Upper lobe of right lung (tissue), 1 donor: Measurements from ENCODE around the gene ILF3. TPM values are rescaled to one million over a fixed set of nuclear protein-coding genes. Genes with fewer than 3 reads are reported as not detected.

Experiments used
- ATAC-seq: fragments of 200-7000 bp; cut with Tn5 transposase; one replicate; pipeline ENCODE4 v1.9.1; 2020; ENCODE audit warnings: mild to moderate bottlenecking, moderate library complexity
- DNase-seq: peaks from one replicate; pipeline ENCODE4 v3.0.0-alpha.2; 2020
- H3K27ac ChIP-seq: fragments of 200-600 bp; one replicate; pipeline ENCODE4 v1.8.0; 2022
- H3K27me3 ChIP-seq: fragments of 200-600 bp; one replicate; pipeline ENCODE4 v1.8.0; 2022; ENCODE audit warnings: mild to moderate bottlenecking
- H3K36me3 ChIP-seq: fragments of 200-600 bp; one replicate; pipeline ENCODE4 v1.8.0; 2022
- H3K4me1 ChIP-seq: fragments of 200-600 bp; one replicate; pipeline ENCODE4 v1.8.0; 2022
- H3K4me3 ChIP-seq: fragments of 200-600 bp; one replicate; pipeline ENCODE4 v1.8.0; 2022; ENCODE audit warnings: mild to moderate bottlenecking
- H3K9me3 ChIP-seq: fragments of 200-600 bp; one replicate; pipeline ENCODE4 v1.8.0; 2022
- CTCF ChIP-seq: fragments of 200-600 bp; IDR thresholded peaks from one replicate; pipeline ENCODE4 v1.8.0; 2022; ENCODE audit warnings: antibody characterized with exemption
- intact Hi-C: fragments of 100-400 bp; cut with DNase I; formaldehyde crosslinking; loops from one replicate; pipeline ENCODE4 v1.11.0; 2022
- total RNA-seq: library from RNA; stranded (reverse); fragmentation: NEBNext Ultra II Directional; extraction: Animal tissue kit (Norgen Biotek cat#: 25700); gene quantifications from one replicate; pipeline ENCODE4 v1.2.1, GENCODE V29; 2021
- donor health status: DM: no; HTN: yes; CAD: no; lungs with severe emphysema.

The ILF3 gene
- total RNA-seq, 1 donor from 2014 or later, result 182 TPM

GRCh38 chr19:10717356-10718204, 63.4 kb downstream of the ILF3 start, which contains the start of gene DNM2:
TSS of gene DNM2 (plus strand) at chr19:10718079. CDS start at chr19:10718243, 164 bp downstream.
- ATAC-seq (peak; percentile 94), DNase-seq (peak; percentile 99)
- Histone ChIP-seq H3K4me3 (peak within 1 kb of the TSS; percentile 96), H3K27me3 (no peaks in the 10 kb centered on the region), H3K27ac (peak within 1 kb of the TSS; percentile 96), H3K9me3 (no peaks in the 10 kb centered on the region), H3K4me1 (peaks cover 28% of the 10 kb centered on the region), H3K36me3 (peaks cover 5% of the 10 kb centered on the region)
- peak; percentile 86 for TF ChIP-seq CTCF
- intact Hi-C loops, result loop anchor here (10.0 kb wide), 1 partner anchor 57 kb away; no protein-coding TSS in a partner anchor

GRCh38 chr19:10718205-10719196, 64.4 kb downstream of the ILF3 start:
- no peak for TF ChIP-seq CTCF
- peak; percentile 82 for DNase-seq
- Histone ChIP-seq H3K36me3 (peaks cover 5% of the 10 kb centered on the region), H3K9me3 (no peaks in the 10 kb centered on the region), H3K27me3 (no peaks in the 10 kb centered on the region), H3K4me1 (peaks cover 28% of the 10 kb centered on the region), H3K4me3 (peak overlapping the region; percentile 96), H3K27ac (peak overlapping the region; percentile 96)
- peak; percentile 50 for ATAC-seq
- intact Hi-C loops, result loop anchor here (10.0 kb wide), 1 partner anchor 56 kb away; no protein-coding TSS in a partner anchor

GRCh38 chr19:10719466-10719961, 65.4 kb downstream of the ILF3 start:
- no peak for TF ChIP-seq CTCF
- H3K36me3 ChIP-seq, result peaks cover 5% of the 10 kb centered on the region
- H3K9me3 ChIP-seq, result no peaks in the 10 kb centered on the region
- DNase-seq (no peak), ATAC-seq (no peak)
- H3K4me1 ChIP-seq, result peaks cover 32% of the 10 kb centered on the region
- no peaks in the 10 kb centered on the region for H3K27me3 ChIP-seq
- peak overlapping the region; percentile 96 for H3K4me3 ChIP-seq
- H3K27ac ChIP-seq, result peak overlapping the region; percentile 96
- intact Hi-C loops, result loop anchor here (10.0 kb wide), 1 partner anchor 55 kb away; no protein-coding TSS in a partner anchor

GRCh38 chr19:10720607-10721125, 66.5 kb downstream of the ILF3 start:
- no peak overlapping the region for H3K27ac ChIP-seq
- H3K27me3 ChIP-seq, result no peaks in the 10 kb centered on the region
- no peak for TF ChIP-seq CTCF
- ATAC-seq (no peak), DNase-seq (no peak)
- H3K4me1 ChIP-seq, result peaks cover 41% of the 10 kb centered on the region
- H3K4me3 ChIP-seq, result no peak overlapping the region
- peaks cover 5% of the 10 kb centered on the region for H3K36me3 ChIP-seq
- no peaks in the 10 kb centered on the region for H3K9me3 ChIP-seq
- intact Hi-C loops, result no loop called here

GRCh38 chr19:10723591-10723990, 69.4 kb downstream of the ILF3 start:
- Histone ChIP-seq H3K9me3 (no peaks in the 10 kb centered on the region), H3K27me3 (no peaks in the 10 kb centered on the region), H3K4me1 (peaks cover 58% of the 10 kb centered on the region), H3K27ac (peak overlapping the region; percentile 36), H3K4me3 (no peak overlapping the region), H3K36me3 (peaks cover 5% of the 10 kb centered on the region)
- ATAC-seq (peak; percentile 31), DNase-seq (no peak)
- intact Hi-C loops, result no loop called here
- TF ChIP-seq CTCF, result no peak
